Liver (tissue), 3 donors: Measurements from ENCODE around the gene DAB1.

Experiments
- ATF3 ChIP-seq: IDR thresholded peaks from 2 replicates; pipeline ENCODE4 v1.6.1; 2016; ENCODE audit warnings: antibody characterized with exemption
- GABPA ChIP-seq, 2 donors: IDR thresholded peaks in 1 of 2; conservative IDR thresholded peaks in 1 of 2; 2 replicates each; pipeline ENCODE4 v1.6.1; 2016; ENCODE audit warnings: antibody characterized with exemption in 2 of 2, mild to moderate bottlenecking in 1 of 2, moderate library complexity in 1 of 2
- JUND ChIP-seq, 2 donors: IDR thresholded peaks; 2 replicates each; pipeline ENCODE4 v1.6.1; 2016; ENCODE audit warnings: antibody characterized with exemption in 2 of 2
- MAX ChIP-seq: IDR thresholded peaks from 2 replicates; pipeline ENCODE4 v1.6.1; 2016; ENCODE audit warnings: antibody characterized with exemption
- RAD21 ChIP-seq, 2 donors: IDR thresholded peaks; 2 replicates each; pipeline ENCODE4 v1.6.1; 2016; ENCODE audit warnings: antibody characterized with exemption in 2 of 2, mild to moderate bottlenecking in 2 of 2
- SP1 ChIP-seq: IDR thresholded peaks from 2 replicates; pipeline ENCODE4 v1.6.1; 2018; ENCODE audit warnings: antibody characterized with exemption, mild to moderate bottlenecking
- TAF1 ChIP-seq: conservative IDR thresholded peaks from 2 replicates; pipeline ENCODE4 v1.6.1; 2016; ENCODE audit warnings: antibody characterized with exemption, mild to moderate bottlenecking
- YY1 ChIP-seq: IDR thresholded peaks from 2 replicates; pipeline ENCODE4 v1.6.1; 2016; ENCODE audit warnings: antibody characterized with exemption, mild to moderate bottlenecking
- TF ChIP-seq, protein P1 (sequence below): fragments of 150-350 bp; IDR thresholded peaks from 2 replicates; pipeline ENCODE4 v1.5.1; 2017; ENCODE audit warnings: improper control_type of control experiment, low read depth, low read length; ENCODE audit not compliant: missing input control
- TF ChIP-seq, protein P2 (sequence below): IDR thresholded peaks from 2 replicates; pipeline ENCODE4 v1.6.1; 2016; ENCODE audit warnings: antibody characterized with exemption
- donor health status: healthy.
- donor health status: healthy.

DNA sequence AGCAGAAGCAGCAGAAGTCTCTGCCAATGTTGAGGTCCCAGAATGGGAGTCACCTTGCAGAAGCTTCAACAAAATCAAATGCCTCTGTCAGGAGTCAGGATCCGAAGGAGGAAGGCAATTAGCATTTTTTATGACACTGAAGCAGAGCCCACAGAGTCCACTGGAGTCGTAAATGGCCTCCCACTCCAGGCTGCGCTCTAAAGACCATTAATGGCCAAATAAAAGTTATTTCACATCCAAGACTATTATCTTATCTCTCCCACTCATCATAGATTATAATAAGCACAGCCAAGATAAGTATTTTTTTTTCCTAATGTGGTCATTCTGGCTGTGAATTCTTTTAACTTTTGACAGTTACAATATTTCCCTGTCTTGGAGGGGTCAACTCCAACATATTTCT, 267.0 kb downstream of the DAB1 start:
- no peak for TF ChIP-seq GABPA (IDR thresholded peaks at IDR 0.05 in 1 of 2, conservative IDR thresholded peaks at IDR 0.05 in 1 of 2)
- TF ChIP-seq, protein P1, sequence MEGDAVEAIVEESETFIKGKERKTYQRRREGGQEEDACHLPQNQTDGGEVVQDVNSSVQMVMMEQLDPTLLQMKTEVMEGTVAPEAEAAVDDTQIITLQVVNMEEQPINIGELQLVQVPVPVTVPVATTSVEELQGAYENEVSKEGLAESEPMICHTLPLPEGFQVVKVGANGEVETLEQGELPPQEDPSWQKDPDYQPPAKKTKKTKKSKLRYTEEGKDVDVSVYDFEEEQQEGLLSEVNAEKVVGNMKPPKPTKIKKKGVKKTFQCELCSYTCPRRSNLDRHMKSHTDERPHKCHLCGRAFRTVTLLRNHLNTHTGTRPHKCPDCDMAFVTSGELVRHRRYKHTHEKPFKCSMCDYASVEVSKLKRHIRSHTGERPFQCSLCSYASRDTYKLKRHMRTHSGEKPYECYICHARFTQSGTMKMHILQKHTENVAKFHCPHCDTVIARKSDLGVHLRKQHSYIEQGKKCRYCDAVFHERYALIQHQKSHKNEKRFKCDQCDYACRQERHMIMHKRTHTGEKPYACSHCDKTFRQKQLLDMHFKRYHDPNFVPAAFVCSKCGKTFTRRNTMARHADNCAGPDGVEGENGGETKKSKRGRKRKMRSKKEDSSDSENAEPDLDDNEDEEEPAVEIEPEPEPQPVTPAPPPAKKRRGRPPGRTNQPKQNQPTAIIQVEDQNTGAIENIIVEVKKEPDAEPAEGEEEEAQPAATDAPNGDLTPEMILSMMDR, result no peak
- TF ChIP-seq MAX, result no peak
- TF ChIP-seq, protein P2, sequence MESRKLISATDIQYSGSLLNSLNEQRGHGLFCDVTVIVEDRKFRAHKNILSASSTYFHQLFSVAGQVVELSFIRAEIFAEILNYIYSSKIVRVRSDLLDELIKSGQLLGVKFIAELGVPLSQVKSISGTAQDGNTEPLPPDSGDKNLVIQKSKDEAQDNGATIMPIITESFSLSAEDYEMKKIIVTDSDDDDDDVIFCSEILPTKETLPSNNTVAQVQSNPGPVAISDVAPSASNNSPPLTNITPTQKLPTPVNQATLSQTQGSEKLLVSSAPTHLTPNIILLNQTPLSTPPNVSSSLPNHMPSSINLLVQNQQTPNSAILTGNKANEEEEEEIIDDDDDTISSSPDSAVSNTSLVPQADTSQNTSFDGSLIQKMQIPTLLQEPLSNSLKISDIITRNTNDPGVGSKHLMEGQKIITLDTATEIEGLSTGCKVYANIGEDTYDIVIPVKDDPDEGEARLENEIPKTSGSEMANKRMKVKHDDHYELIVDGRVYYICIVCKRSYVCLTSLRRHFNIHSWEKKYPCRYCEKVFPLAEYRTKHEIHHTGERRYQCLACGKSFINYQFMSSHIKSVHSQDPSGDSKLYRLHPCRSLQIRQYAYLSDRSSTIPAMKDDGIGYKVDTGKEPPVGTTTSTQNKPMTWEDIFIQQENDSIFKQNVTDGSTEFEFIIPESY, result no peak
- TF ChIP-seq ATF3, result no peak
- TF ChIP-seq RAD21 (IDR thresholded peaks at IDR 0.05), result no peak
- no peak for TF ChIP-seq YY1
- TF ChIP-seq JUND (IDR thresholded peaks at IDR 0.05), result no peak
- no peak for TF ChIP-seq SP1
- no peak for TF ChIP-seq TAF1
